HCT116 (cell line): ENCODE measurements around the gene ADORA1. TPM values are rescaled to one million over a fixed set of nuclear protein-coding genes. Genes with fewer than 3 reads are reported as not detected.

Experiments
- ATAC-seq: fragments of 200-7000 bp; cut with Tn5 transposase; 2 replicates; pipeline ENCODE4 v1.9.1; 2020; ENCODE audit warnings: mild to moderate bottlenecking, moderate library complexity
- BruUV-seq: library from RNA; stranded (reverse); fragments of 400-500 nt; replicated peaks from 2 replicates; lab custom pipeline; 2021; lab: Mats Ljungman, UMichigan
- CTCF ChIA-PET: fragments of 300-600 bp; sonication (Branson Sonifier 250); formaldehyde crosslinking; loops from one replicate; lab custom pipeline; 2021; ENCODE audit warnings: antibody characterized with exemption; lab: Charles Lee
- POLR2A ChIA-PET: fragments of 300-600, 350-600 bp; sonication (Branson Sonifier 250); formaldehyde crosslinking; loops from one replicate; lab custom pipeline; 2021; ENCODE audit warnings: antibody characterized with exemption; lab: Charles Lee
- RAD21 ChIA-PET, 2 experiments: fragments of 300-600 bp; sonication (Branson Sonifier 250); formaldehyde crosslinking; loops; one replicate each; lab custom pipeline; 2023; ENCODE audit warnings: low total read pairs in 2 of 2; ENCODE audit not compliant: uncharacterized antibody in 2 of 2, unreplicated experiment in 2 of 2, low non-redundant PET in 1 of 2; lab: Charles Lee
- DNase-seq: peaks from one replicate; pipeline ENCODE4 v3.0.0-alpha.2; 2010; ENCODE audit warnings: low read depth, low spot score
- H2AFZ ChIP-seq: fragments of 200-600 bp; shearing (Covaris generic), sonication (generic); 2 replicates; pipeline ENCODE4 v1.6.1; 2017; ENCODE audit warnings: low read depth, mixed run types, mixed read lengths, antibody characterized with exemption, low read length; ENCODE audit not compliant: poor library complexity, severe bottlenecking
- H3K27ac ChIP-seq: 2 replicates; pipeline ENCODE4 v1.5.1; 2012; ENCODE audit warnings: low read depth, low read length
- H3K27me3 ChIP-seq: fragments of 200-600 bp; sonication (generic); 2 replicates; pipeline ENCODE4 v1.6.1; 2016; ENCODE audit warnings: mixed run types, low read length, mixed read lengths; ENCODE audit not compliant: insufficient read depth
- H3K36me3 ChIP-seq, 2 experiments: fragments of 200-500 bp in 1 of 2; fragments of 200-600 bp in 1 of 2; sonication (Bioruptor generic) in 1 of 2; sonication (generic) in 1 of 2; 2 replicates each; pipeline versions ENCODE4 v1.5.1 to v1.6.1; 2014 to 2016; ENCODE audit warnings: low read length in 2 of 2, inconsistent platforms in 1 of 2, mixed read lengths in 1 of 2, mixed run types in 1 of 2; ENCODE audit not compliant: insufficient read depth in 2 of 2, control insufficient read depth in 1 of 2
- H3K4me1 ChIP-seq, 2 experiments: fragments of 200-600 bp in 1 of 2; sonication (generic) in 1 of 2; 2 replicates each; pipeline versions ENCODE4 v1.5.1 to v1.6.1; 2012 to 2017; ENCODE audit warnings: low read length in 2 of 2, inconsistent platforms in 1 of 2, mild to moderate bottlenecking in 1 of 2, mixed read lengths in 1 of 2, mixed run types in 1 of 2, moderate library complexity in 1 of 2; ENCODE audit not compliant: insufficient read depth in 2 of 2, control insufficient read depth in 1 of 2
- H3K4me2 ChIP-seq: fragments of 200-600 bp; sonication (generic); 2 replicates; pipeline ENCODE4 v1.6.1; 2017; ENCODE audit warnings: mixed run types, low read length, mixed read lengths
- H3K4me3 ChIP-seq, 2 experiments: fragments of 200-600 bp in 1 of 2; sonication (generic) in 1 of 2; replicated peaks in 1 of 2; 2 replicates each; pipeline ENCODE4 v1.5.1; 2011 to 2016; ENCODE audit warnings: low read length in 2 of 2, control low read depth in 1 of 2, low read depth in 1 of 2, mild to moderate bottlenecking in 1 of 2, mixed read lengths in 1 of 2, mixed run types in 1 of 2
- H3K79me2 ChIP-seq: fragments of 200-600 bp; sonication (generic); 2 replicates; pipeline ENCODE4 v1.6.1; 2017; ENCODE audit warnings: mild to moderate bottlenecking, mixed run types, low read length, moderate library complexity, mixed read lengths; ENCODE audit not compliant: insufficient read depth
- H3K9ac ChIP-seq: fragments of 200-600 bp; sonication (generic); 2 replicates; pipeline ENCODE4 v1.6.1; 2016; ENCODE audit warnings: low read length, mixed read lengths
- H3K9me2 ChIP-seq: fragments of 200-600 bp; sonication (generic), shearing (Covaris generic); 2 replicates; pipeline ENCODE4 v1.6.1; 2017; ENCODE audit warnings: mixed run types, mild to moderate bottlenecking, moderate library complexity; ENCODE audit not compliant: insufficient read depth
- H3K9me3 ChIP-seq, 2 experiments: fragments of 200-500 bp in 1 of 2; fragments of 200-600 bp in 1 of 2; sonication (Bioruptor generic) in 1 of 2; sonication (generic) in 1 of 2; 2 replicates each; pipeline ENCODE4 v1.6.1; 2014 to 2017; ENCODE audit warnings: low read length in 2 of 2, mixed read lengths in 2 of 2, inconsistent platforms in 1 of 2, low read depth in 1 of 2, mild to moderate bottlenecking in 1 of 2, mixed run types in 1 of 2, moderate library complexity in 1 of 2; ENCODE audit not compliant: control insufficient read depth in 1 of 2, insufficient read depth in 1 of 2
- H4K20me1 ChIP-seq: fragments of 200-600 bp; sonication (generic), shearing (Covaris generic); 2 replicates; pipeline ENCODE4 v1.6.1; 2017; ENCODE audit warnings: mixed run types, mild to moderate bottlenecking, moderate library complexity; ENCODE audit not compliant: insufficient read depth
- CBX3 ChIP-seq: IDR thresholded peaks from 2 replicates; pipeline ENCODE4 v1.6.1; 2012; ENCODE audit warnings: low read depth
- CEBPB ChIP-seq: IDR thresholded peaks from 2 replicates; pipeline ENCODE4 v1.6.1; 2012; ENCODE audit warnings: low read depth
- CTCF ChIP-seq, 3 experiments: fragments of 200-600 bp in 1 of 3; sonication (generic) in 1 of 3; IDR thresholded peaks in 2 of 3; conservative IDR thresholded peaks in 1 of 3; 2 replicates each; pipeline ENCODE4 v1.5.1; 2012 to 2017; ENCODE audit warnings: low read depth in 2 of 3, low read length in 2 of 3, antibody characterized with exemption in 1 of 3, borderline replicate concordance in 1 of 3, control low read depth in 1 of 3, mild to moderate bottlenecking in 1 of 3, mixed read lengths in 1 of 3, mixed run types in 1 of 3, moderate library complexity in 1 of 3; ENCODE audit not compliant: insufficient read depth in 1 of 3
- EGR1 ChIP-seq: IDR thresholded peaks from 2 replicates; pipeline ENCODE4 v1.6.1; 2012; ENCODE audit warnings: low read depth
- ELF1 ChIP-seq: IDR thresholded peaks from 2 replicates; pipeline ENCODE4 v1.6.1; 2012; ENCODE audit warnings: low read depth, borderline replicate concordance
- EZH2 ChIP-seq: fragments of 200-600 bp; sonication (generic); IDR thresholded peaks from 2 replicates; pipeline ENCODE4 v1.6.1; 2017; ENCODE audit warnings: antibody characterized with exemption, mixed run types
- EZH2phosphoT487 ChIP-seq: fragments of 200-600 bp; IDR thresholded peaks from 2 replicates; pipeline ENCODE4 v1.6.1; 2018; ENCODE audit warnings: antibody characterized with exemption, borderline replicate concordance
- JUND ChIP-seq: IDR thresholded peaks from 2 replicates; pipeline ENCODE4 v1.6.1; 2012
- MAX ChIP-seq: IDR thresholded peaks from 2 replicates; pipeline ENCODE4 v1.6.1; 2012
- POLR2A ChIP-seq: IDR thresholded peaks from 2 replicates; pipeline ENCODE4 v1.7.0; 2011; ENCODE audit warnings: borderline replicate concordance; ENCODE audit not compliant: insufficient read depth, insufficient read length; ENCODE audit errors: extremely low read depth
- POLR2AphosphoS5 ChIP-seq: IDR thresholded peaks from 2 replicates; pipeline ENCODE4 v1.6.1; 2011; ENCODE audit warnings: mild to moderate bottlenecking, low read depth, low read length, moderate library complexity
- RAD21 ChIP-seq: IDR thresholded peaks from 2 replicates; pipeline ENCODE4 v1.6.1; 2012; ENCODE audit warnings: low read depth, mild to moderate bottlenecking
- REST ChIP-seq: IDR thresholded peaks from 2 replicates; pipeline ENCODE4 v1.6.1; 2012; ENCODE audit warnings: low read depth
- ZBTB33 ChIP-seq: IDR thresholded peaks from 2 replicates; pipeline ENCODE4 v1.6.1; 2011; ENCODE audit warnings: mild to moderate bottlenecking, low read length, moderate library complexity; ENCODE audit not compliant: insufficient replicate concordance; ENCODE audit errors: extremely low read depth
- ZFX ChIP-seq: fragments of 450-650 bp; IDR thresholded peaks from 2 replicates; pipeline ENCODE4 v1.6.1; 2017
- ZNF274 ChIP-seq: fragments of 200-500 bp; sonication (Bioruptor generic); IDR thresholded peaks from 2 replicates; pipeline ENCODE4 v1.6.1; 2014; ENCODE audit warnings: mild to moderate bottlenecking, low read depth, low read length, inconsistent platforms
- intact Hi-C: fragments of 100-400 bp; cut with micrococcal nuclease; formaldehyde crosslinking; loops from 2 replicates; pipeline ENCODE4 v1.10.0; 2022
- total RNA-seq: library from RNA; stranded (reverse); gene quantifications from one replicate; pipeline ENCODE4 v1.2.1, GENCODE V29; 2021; ENCODE audit not compliant: unreplicated experiment
- TF ChIP-seq, protein P1 (sequence below): IDR thresholded peaks from 2 replicates; pipeline ENCODE4 v1.6.1; 2012

Gene ADORA1
- total RNA-seq, 1 experiment from 2014 or later, result 2.8 TPM

- Histone ChIP-seq H3K27me3 (no peaks in the 10 kb centered on the region), H3K9me3 (peaks cover 13 to 14% of the 10 kb centered on the region in 2 experiments; a peak in 3 of 4 replicates), H2AFZ (no peak overlapping the region), H3K4me2 (no peak overlapping the region), H3K9me2 (no peaks in the 10 kb centered on the region), H3K4me3 (no peak overlapping the region), H3K27ac (no peak overlapping the region), H4K20me1 (no peaks in the 10 kb centered on the region), H3K79me2 (no peaks in the 10 kb centered on the region), H3K4me1 (peaks cover 0 to 5% of the 10 kb centered on the region in 2 experiments; a peak in 2 of 4 replicates), H3K9ac (no peak overlapping the region), H3K36me3 (no peaks in the 10 kb centered on the region)
- no TSS peak for BruUV-seq
- RAD21 ChIA-PET, result no interaction called here
- intact Hi-C loops, result no loop called here
- no peak for TF ChIP-seq EZH2
- TF ChIP-seq MAX, result no peak
- no peak for TF ChIP-seq POLR2AphosphoS5
- TF ChIP-seq, protein P1, sequence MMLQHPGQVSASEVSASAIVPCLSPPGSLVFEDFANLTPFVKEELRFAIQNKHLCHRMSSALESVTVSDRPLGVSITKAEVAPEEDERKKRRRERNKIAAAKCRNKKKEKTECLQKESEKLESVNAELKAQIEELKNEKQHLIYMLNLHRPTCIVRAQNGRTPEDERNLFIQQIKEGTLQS, result no peak
- no peak for TF ChIP-seq EZH2phosphoT487
- no peak for TF ChIP-seq EGR1
- TF ChIP-seq ZNF274, result no peak
- TF ChIP-seq ELF1, result no peak
- TF ChIP-seq CBX3, result no peak
- TF ChIP-seq POLR2A, result no peak
- TF ChIP-seq ZBTB33, result no peak
- TF ChIP-seq ZFX, result no peak
- TF ChIP-seq CTCF (IDR thresholded peaks at IDR 0.05 in 2 of 3, conservative IDR thresholded peaks at IDR 0.05 in 1 of 3; ENCODE audit: borderline replicate concordance in 1 of 3, insufficient read depth in 1 of 3, low read depth in 2 of 3, low read length in 2 of 3), result no peak
- no peak for TF ChIP-seq RAD21
- no peak for TF ChIP-seq CEBPB
- TF ChIP-seq JUND, result no peak
- TF ChIP-seq REST, result no peak
- POLR2A ChIA-PET, result no interaction called here
- DNase-seq (no peak), ATAC-seq (no peak)
- CTCF ChIA-PET, result interaction anchor here (1.0 to 1.4 kb wide), 4 partner anchors 14 to 169 kb away, joined by 3 to 4 read pairs (median 3); no protein-coding TSS in a partner anchor
These were observed 29.1 kb upstream of the ADORA1 start for GRCh38 chr1:203098445-203098844.
